NCI-H128 (cell line): ENCODE data around the gene CCDC68.

Experiments used
- DNase-seq: peaks from one replicate; lab custom pipeline; 2025; ENCODE audit not compliant: unreplicated experiment; lab: John Stamatoyannopoulos, UW

CCDC68 gene

DNA sequence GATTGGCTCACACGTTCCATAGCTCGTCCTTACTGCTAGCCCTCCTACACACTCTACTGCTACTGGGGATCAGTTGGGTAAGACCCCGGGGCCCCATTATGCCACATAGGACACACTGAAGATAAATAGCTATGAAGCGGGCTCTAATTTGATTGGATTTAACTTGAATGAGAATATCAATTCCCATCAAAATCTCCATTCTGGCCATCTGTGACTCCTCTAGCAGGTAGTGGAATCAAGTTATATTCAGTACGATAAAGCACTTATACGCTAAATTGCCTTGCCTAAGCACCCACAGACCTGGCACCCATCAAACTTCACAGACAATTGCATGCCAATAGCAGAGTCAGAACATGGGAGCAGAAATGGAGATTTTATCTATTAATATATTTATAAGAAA is 39.8 kb downstream of the CCDC68 start:
- no peak for DNase-seq

DNA sequence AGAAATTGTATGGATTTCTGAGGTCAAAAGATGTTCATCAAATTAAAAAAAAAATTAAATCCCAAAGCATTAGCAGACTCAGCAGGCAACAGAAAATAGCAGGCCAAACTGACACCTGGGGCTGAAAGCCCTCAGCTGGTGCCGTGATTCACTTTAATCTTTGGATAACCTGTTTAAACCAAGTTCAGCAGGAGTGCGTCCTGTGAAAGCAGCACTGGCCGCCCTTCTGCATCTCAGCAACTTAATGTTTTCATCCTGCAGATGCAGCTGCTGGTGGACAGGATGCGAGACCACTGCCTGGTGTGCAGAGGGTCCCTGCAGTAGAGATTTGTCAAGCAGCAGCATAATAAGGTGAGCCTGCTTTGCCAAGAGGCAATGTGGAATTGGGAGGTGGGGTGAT is 41.2 kb downstream of the CCDC68 start:
- DNase-seq: no peak

DNA sequence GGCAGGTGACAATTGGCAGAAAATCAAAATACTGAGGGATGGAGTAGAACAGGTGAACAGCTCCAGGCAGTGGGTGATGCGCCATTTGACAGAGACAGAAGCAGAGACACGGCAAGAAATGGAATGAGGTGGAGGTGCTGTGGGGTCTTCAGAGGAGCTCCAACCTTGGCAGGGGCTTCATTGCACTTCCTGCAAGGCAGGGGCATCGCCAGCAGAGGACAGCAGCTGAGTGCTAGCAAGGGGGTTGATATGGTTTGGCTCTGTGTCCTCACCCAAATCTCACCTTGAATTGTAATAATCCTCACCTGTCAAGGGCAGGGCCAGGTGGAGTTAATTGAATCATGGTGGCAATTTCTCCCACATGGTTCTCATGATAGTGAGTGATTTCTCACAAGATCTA is 42.8 kb downstream of the CCDC68 start:
- no peak for DNase-seq

DNA sequence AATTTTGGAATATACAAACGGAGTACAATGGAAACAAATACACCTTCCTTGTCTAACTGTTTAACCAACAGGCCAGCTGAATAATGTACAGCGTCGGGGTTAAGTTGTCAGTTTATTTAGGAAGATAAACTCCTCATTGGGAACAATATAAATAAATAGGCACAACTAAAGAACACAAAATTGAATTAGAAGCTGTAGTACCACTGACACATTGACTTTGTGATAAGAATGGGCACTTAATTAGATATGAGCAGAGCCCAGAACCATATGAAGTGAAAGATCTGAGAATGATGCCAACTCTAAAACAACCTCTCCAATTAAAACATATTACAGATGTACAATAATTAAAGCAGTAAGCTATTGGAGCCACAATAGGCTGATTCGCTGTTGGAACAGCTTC is 44.4 kb downstream of the CCDC68 start:
- no peak for DNase-seq

DNA sequence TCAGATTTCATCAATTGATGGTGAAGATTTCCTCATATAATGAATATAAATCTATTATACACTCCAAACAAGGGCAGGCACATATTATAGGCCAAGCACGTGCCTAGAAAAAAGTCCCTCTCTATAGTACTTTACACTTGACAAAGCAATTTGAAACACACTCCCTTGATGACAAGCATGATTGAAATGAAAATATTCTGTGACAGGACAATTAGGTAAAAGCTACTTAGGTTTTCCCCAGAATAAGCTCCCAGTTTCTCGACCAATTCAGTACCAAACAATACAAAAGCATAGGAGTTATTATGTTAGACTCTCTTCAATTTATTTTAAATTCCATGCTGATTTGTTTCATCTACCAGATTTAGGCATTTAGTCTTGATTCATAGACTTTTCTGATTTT is 47.7 kb downstream of the CCDC68 start:
- no peak for DNase-seq

DNA sequence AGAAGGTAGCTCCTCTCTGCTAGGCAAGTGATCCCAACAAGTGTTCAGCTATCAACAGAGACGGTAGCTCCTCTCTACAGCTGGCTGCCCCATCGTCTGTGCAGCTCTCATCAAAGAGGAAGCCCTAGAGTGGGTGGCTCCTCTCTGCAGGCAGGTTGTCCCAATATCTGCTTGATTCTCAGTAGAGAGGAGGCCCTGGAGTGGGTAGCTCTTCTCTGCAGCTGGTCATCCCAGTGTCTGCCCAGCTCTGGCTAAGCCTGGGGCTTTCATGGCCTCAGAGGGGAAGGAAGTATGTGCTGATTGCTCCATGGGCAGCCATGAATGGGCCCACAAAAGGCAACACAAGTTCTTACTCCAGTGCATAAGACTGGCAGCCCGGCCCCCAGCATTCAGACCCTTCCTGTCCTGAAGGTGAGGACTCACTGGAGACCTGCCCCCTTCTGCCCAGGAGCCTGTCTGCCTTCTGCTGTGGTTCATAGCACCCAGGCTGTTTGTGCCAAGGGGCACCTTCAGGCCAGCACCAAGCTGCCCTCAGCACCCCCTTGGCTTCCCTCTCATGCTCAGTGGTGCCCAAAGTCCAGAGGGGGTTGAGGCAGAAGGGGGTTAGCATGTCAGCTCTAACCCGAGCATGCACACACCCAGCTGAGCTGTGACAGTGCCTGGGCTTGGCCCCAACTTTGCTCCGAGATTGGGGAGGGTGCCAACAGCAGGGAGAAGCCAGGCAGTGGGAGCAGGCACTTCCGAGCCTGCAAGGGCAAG is 48.9 kb downstream of the CCDC68 start:
- no peak for DNase-seq

DNA sequence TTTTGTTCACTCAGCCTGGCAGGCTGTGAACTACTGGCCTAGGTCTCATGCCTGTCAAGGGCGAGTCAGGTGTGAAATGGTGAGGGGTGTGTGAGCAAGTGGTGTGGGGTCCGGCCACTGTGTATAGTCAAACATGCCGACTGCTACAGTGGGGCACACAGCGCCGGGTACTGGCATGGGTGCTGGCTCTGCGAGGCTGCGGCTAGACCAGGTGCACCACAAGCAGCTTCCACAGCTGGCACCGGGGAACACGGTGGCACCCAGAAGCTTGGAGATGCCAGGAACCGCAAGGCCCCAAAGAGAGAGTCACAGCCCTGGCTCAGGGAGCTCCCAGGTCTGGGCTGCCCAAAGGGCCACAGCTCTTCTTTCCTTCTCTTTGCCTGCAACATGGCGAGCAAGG is 49.7 kb downstream of the CCDC68 start:
- no peak for DNase-seq

DNA sequence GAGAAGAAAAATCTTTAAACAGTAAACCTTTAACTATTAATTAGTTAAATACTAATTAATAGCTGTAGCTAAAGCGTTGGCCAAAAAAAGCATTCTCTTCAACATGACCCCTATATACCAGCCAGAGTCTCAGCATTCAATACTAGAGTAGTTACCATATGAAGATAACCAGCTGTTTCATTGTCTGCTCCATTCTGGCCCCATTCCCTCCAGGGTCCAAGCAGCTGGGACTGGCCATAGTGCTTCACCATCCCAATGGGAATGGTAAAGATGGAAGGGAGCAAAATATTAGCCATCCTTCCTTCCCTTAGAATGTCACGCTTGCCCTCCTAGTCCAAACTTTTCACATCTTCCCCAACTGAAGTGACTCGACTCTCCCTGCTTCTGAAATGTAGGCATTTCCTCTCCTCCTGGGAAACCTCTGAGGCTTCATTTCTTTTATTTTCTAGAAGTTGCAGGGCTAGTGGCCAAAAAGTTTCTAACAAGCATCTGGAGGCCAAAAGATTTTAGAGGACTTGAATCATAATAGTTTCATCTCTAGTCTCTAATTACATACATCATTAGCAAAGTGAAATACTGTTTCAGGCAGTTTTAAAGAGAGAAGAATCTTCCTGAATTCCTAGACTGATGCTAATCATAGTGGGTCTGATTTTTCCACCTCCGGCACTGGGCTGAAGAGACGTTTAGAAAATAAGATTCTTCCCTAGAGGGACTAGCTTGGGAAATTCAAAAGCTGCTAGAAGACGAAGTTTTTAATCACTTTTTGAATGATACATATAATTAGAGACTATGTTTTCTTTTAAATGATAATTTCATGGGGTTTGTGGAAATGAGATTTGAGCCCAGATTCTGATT is 52.7 kb downstream of the CCDC68 start:
- DNase-seq: no peak

DNA sequence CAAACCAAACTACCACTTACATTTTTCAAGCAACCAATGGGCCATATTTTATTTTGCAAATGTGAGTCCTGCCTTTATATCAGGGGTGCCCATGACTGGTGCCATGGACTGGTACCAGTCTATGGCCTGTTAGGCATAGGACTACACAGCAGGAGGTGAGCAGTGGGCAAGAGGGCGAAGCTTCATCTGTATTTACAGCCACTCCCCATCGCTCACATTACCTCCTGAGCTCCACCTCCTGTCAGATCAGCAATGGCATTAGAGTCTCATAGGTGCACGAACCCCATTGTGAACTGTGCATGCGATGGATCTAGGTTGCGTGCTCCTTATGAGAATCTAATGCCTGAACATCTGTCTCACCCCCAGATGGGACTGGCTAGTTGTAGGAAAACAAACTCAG is 53.6 kb downstream of the CCDC68 start:
- no peak for DNase-seq

DNA sequence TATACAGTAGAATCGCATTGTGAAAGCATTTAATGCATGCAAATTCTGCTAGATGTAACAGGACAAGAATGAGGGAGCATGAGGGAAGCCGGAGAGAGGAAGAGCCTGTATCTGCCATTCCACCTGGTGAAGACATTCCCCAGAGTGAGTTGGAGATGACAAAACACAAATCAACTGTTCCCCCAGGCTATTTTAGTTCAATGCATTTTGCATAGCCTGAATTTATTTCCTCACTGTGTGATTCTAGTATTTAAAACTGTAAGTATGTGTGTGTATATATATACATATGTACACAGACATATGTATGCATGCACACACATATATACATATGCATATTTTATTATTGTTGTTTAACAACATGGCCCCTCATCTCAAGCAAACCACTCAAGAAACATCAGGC is 54.7 kb downstream of the CCDC68 start:
- no peak for DNase-seq

DNA sequence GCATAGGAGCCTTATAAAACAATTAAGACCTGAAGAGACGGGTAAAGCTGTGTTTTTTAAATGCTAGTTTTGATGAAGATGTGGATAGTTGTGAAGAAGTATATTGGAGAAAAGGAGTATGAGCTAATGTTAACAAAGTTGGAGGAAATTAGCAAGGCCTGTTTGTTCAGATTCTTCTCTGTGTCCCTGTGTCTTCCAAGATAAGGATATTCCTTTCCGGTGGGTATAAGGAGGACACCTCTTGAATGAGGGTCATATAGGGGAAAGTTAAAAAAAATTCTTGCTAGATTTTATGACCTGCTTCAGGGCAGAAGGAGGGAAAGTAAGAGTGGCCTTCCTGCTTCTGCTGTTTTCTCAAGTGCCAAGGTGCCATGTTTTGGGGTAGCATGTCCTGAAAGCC is 59.0 kb downstream of the CCDC68 start:
- DNase-seq: no peak

DNA sequence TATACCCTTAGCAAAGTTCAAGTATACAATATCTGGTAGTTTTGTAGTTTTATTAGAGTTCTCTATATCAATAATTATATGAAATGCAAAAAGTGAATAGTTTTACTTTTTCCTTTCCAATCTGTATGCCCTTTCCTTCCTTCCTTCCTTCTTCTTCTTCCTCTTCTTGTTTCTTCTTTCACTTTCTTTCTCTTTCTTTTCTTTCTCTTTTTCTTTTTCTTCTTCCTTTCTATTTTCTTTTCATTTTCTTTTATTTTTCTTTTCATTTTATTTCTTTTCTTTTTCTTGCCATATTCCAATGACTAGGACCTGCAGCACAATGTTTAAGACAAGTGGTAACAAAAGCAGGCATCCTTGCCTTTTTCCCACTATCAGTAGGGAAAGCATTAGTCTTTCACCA is 59.8 kb downstream of the CCDC68 start:
- no peak for DNase-seq

DNA sequence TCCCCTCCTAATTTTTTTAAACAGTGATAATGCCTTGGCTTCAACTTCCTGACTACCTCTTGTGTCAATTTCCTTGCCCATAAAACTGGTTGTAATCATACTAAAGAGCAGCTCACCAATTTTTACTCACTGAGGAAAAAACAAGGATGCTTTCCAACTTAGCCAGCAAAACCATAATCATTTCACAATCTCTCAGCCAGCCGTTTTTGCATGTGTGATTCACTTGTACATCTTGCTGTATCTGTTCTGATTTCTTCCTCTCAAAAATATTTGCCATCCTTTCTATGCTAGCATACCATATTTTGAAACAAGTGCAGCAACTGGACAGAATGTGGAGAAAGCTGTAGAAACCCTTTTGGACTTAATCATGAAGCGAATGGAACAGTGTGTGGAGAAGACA is 70.3 kb downstream of the CCDC68 start:
- no peak for DNase-seq

DNA sequence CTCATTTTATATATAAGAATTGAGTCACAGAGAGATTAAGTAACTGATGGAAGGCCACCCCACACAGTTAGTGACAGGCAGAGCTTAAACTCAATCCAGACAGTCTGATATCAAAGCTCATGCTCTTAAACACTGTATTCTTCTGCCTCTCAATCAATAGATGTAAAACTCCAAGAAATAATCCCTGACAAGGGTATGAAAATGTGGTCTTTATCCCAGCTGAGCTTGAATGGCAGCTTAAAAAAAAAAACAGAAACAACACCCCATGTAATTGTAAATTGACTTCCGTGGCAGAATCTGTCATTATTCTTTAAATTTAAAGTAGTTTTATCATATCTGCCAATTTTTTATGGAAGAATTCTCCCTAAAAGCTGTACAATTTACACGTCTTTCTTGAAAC is 70.9 kb downstream of the CCDC68 start:
- no peak for DNase-seq

DNA sequence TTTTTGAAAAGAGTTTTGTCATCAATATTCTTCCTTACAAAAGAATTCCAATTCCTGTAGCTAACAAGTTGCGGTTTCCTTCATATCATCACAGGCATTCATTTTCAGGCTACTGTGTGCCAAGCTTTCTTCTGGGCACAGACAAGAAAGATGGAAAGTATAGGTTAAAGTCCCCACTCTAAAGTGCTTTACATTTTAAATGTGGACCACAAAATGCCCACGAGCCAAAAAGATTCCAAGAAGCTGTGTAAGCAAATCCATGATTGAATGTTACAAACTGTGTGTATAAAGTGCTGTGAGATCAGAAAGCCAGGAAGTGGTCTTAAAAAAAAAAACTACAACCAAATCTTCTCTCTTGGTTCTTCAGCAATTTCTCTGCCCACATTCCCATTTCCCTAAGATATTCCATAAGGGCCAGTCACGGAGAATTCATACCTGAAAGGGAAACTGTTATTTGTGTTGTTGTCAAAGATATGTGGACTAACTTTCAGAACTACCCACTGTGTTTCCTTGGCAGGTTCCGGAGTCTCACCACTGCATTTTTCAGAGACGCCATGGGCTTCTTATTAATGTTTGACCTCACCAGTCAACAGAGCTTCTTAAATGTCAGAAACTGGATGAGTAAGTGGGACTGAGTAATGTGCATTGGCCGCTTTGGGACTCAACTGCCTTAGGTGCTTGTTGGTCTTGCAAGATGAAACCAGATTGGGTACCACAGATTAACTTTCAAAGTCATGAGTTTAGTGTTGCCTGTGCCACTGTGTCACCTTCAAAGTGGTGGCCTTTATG is 75.3 kb downstream of the CCDC68 start:
- DNase-seq: no peak

DNA sequence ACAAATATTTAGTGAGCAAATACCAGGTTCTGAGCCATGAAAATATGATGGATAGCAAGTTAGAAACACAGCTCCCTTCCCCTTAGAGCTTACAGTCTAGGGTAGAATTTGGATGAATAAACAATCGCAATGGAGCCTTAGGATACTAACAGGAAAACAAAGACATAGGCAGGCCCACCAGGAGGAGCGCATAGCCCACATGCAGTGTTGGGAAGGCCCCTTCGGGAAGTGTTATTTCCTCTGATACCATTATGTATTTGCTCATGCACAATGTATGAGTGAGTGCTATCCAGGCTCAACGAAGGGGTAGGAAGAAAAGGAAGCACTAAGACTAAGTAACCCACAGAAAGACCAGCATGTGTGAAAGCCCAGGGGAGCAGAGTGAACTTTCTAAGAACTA is 76.9 kb downstream of the CCDC68 start:
- DNase-seq: no peak

DNA sequence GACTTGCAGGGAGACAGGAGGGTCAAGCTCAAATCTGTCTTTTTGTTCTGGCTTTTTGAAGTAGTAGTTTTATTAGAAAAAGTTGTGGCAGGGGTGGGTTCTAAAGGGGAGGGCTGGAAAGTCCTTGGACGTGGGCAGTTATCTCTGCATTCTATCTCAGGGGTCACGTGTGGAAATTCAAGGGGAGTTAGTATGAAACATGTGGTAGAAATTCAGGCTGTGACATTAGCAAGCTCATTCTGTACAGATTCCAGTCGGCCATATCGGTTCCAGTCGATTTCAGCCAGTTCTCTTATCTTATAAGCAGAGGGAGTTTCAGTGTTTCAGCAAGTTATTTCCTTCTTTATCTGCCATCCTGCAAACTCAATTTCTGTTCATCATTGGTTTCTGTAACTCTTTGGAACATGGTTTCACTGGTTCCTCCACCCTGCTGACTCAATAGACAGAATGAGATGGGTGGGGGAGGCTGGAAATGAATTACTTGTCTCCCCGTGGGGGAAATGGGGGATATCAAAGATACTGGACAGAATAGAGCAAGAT is 78.0 kb downstream of the CCDC68 start:
- DNase-seq: no peak

DNA sequence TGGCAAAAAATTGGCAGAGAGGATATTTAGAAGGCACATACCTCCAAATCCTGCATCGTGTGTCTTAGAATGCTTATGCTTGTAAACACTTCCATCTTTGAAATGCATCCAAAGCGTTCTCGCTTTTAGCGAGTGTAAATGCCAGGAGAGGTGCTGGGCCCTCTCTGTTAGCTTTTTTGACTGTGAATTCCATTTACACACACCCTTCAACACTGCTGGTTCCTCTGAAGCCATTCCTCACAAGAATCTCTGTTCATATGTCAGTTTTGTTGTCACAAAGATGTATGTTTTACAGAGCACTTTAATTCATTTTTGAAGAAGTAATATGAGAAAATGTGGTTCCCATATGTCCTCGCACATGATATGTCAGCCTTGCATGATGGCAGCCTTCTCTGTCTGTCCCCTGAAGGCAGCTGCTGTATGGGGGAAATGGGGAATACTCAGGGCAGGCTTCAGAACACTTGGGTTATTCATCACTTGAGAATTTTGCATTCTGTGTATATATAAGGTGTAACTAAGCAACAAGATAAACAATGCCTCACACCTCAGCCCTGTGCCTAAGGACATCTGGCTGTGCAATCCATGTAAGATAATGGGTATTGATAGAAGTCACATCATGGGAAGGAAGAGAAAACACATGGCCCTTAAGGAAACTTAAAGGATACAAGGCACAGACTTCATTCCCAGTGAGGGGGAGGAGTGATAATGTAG is 78.7 kb downstream of the CCDC68 start:
- no peak for DNase-seq

DNA sequence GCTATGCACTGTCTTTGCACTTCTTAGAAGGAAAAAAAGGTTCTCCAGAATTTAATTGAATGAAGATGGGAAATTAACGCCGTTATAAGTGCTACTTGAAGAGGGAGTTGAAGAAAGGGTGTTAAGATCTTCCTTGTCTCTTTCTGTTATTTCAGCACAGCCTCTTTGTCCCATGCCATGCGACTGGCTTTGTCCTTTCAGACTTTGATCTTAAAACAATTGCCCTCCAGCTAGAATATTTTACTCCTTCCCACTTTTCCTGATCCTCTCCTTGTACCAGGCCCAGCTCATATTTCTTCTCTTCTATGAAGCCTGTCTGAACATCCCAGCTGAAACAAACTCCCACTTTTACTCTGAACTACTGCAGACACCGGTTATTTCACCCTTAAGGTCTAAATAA is 79.6 kb downstream of the CCDC68 start:
- DNase-seq: no peak

DNA sequence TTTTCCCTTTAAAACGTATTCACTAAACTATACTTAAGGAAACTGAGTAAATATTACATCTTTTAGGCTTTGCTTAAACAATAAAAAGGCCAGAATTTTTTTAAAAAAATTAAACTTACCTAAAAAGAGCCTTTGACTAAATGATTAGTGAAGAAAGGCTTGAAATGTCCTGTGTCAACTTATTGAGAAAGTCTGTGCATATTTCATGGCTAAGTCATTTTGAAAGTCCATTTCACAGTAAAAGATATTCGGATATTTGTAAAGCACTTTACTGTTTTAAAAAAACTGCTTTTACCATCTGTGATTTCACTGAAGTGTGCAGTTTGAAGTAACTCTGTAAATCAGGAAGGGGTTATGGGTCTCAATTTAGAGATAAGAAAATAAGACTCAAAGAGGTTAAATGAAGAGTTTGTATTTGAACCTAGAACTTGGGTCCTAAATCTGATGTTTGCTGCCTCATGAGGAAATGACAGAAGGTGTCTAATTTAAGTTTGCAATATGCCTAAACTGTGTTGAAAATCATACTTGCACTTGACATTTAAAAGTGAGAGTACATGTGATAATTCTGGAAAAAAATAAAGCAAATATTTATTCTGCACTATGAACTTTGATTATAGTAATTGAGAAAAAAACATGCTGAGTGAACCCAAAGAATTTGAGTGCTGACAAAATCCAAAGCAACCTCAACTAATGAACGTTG is 80.5 kb downstream of the CCDC68 start:
- DNase-seq: no peak
